Omental fat pad (tissue), 4 donors: ENCODE data around the gene C5orf52. TPM values are rescaled to one million over a fixed set of nuclear protein-coding genes. Genes with fewer than 3 reads are reported as not detected.
"Not testable (repeated sequence)": the region's sequence is repeated elsewhere in the genome, so short reads cannot be mapped to it uniquely, and the experiment has no call there.

Source experiments
- ATAC-seq: fragments of 150-250 bp; one replicate; pipeline ENCODE4 v1.9.1; 2016; ENCODE audit warnings: mild to moderate bottlenecking, moderate library complexity; ENCODE audit not compliant: low FRiP score
- DNase-seq: peaks from one replicate; pipeline ENCODE4 v3.0.0-alpha.2; 2019; ENCODE audit warnings: low spot score
- CTCF ChIP-seq, 3 donors: fragments of 450-650 bp; IDR thresholded peaks; one replicate each; pipeline ENCODE4 v1.5.1; 2016 to 2017; ENCODE audit warnings: antibody characterized with exemption in 3 of 3, mild to moderate bottlenecking in 3 of 3, moderate library complexity in 2 of 3
- total RNA-seq, 4 donors: library from RNA; depleted of rRNA; stranded (reverse); fragments of >200 nt; gene quantifications; one replicate each; pipeline ENCODE4 v1.1.0, GENCODE V29; 2016

The C5orf52 gene
- total RNA-seq, 4 donors from 2014 or later = not detected

GRCh38 chr5:157677931-157678330 lies 6.6 kb downstream of the C5orf52 start:
- DNase-seq (no peak), ATAC-seq (no peak)

GRCh38 chr5:157679801-157680200 lies 8.5 kb downstream of the C5orf52 start:
- no peak for ATAC-seq
- no peak for TF ChIP-seq CTCF (IDR thresholded peaks at IDR 0.05)
- no peak for DNase-seq

More at GRCh38 chr5:157677931-157678330, 6.6 kb downstream of the C5orf52 start:
- TF ChIP-seq CTCF (IDR thresholded peaks at IDR 0.05) = no peak

GRCh38 chr5:157680239-157680638 lies 8.9 kb downstream of the C5orf52 start:
- DNase-seq = no peak

GRCh38 chr5:157681048-157681447 lies 9.7 kb downstream of the C5orf52 start:
- no peak for TF ChIP-seq CTCF (IDR thresholded peaks at IDR 0.05)
- no peak for ATAC-seq
- no peak for DNase-seq

More at GRCh38 chr5:157680239-157680638, 8.9 kb downstream of the C5orf52 start:
- no peak for TF ChIP-seq CTCF (IDR thresholded peaks at IDR 0.05)
- ATAC-seq = no peak

- TF ChIP-seq CTCF (IDR thresholded peaks at IDR 0.05) = no peak
- ATAC-seq (no peak), DNase-seq (no peak)
Observed at GRCh38 chr5:157682257-157682656, 10.9 kb downstream of the C5orf52 start.

GRCh38 chr5:157686276-157687197 lies 15.2 kb downstream of the C5orf52 start:
- not testable (repeated sequence) for ATAC-seq, DNase-seq

- no peak for TF ChIP-seq CTCF (IDR thresholded peaks at IDR 0.05)
- ATAC-seq (no peak), DNase-seq (no peak)
Observed at GRCh38 chr5:157687198-157687554, 15.8 kb downstream of the C5orf52 start.
